Stimulated activated CD4-positive, alpha-beta T cell treated with anti-CD3 and anti-CD28 coated beads, Interleukin-1b, Interleukin-23, amount 100 ng/mL, for 24 hours (primary cell): ENCODE results near the gene ADSL.

ENCODE experiments used
- DNase-seq, 4 experiments: peaks; one replicate each; pipeline ENCODE4 v3.0.0-alpha.2; 2020; ENCODE audit warnings: low read depth in 4 of 4, low spot score in 1 of 4

The ADSL gene

GRCh38 chr22:40326905-40327735 lies 19.2 kb upstream of the ADSL start:
- DNase-seq, result no peak

- DNase-seq, result no peak
Measured at GRCh38 chr22:40328546-40329456, 17.5 kb upstream of the ADSL start.

- no peak for DNase-seq
Measured at GRCh38 chr22:40329466-40329865, 16.8 kb upstream of the ADSL start.

- no peak for DNase-seq
Measured at GRCh38 chr22:40330086-40330485, 16.2 kb upstream of the ADSL start.

- no peak for DNase-seq
Measured at GRCh38 chr22:40330615-40331014, 15.7 kb upstream of the ADSL start.

- DNase-seq, result no peak
Measured at GRCh38 chr22:40331706-40332105, 14.6 kb upstream of the ADSL start.

GRCh38 chr22:40332319-40332781 lies 13.9 kb upstream of the ADSL start:
- DNase-seq, result no peak

GRCh38 chr22:40334060-40334459 lies 12.2 kb upstream of the ADSL start:
- no peak for DNase-seq

- no peak for DNase-seq
Measured at GRCh38 chr22:40334899-40335298, 11.4 kb upstream of the ADSL start.

GRCh38 chr22:40335358-40335757 lies 10.9 kb upstream of the ADSL start:
- DNase-seq, result no peak

- DNase-seq, result no peak
Measured at GRCh38 chr22:40340044-40340443, 6.3 kb upstream of the ADSL start.

GRCh38 chr22:40341604-40342003 lies 4.7 kb upstream of the ADSL start:
- DNase-seq, result no peak

- no peak for DNase-seq
Measured at GRCh38 chr22:40342521-40342920, 3.8 kb upstream of the ADSL start.

GRCh38 chr22:40345271-40345670 lies 1.0 kb upstream of the ADSL start:
- no peak for DNase-seq

GRCh38 chr22:40345815-40346184 lies 500 bp upstream of the ADSL start:
- DNase-seq, result peak in 2 of 4 experiments; percentile 40 to 41

GRCh38 chr22:40347300-40347699 lies 1.0 kb downstream of the ADSL start:
- no peak for DNase-seq

- peak in 2 of 4 experiments; percentile 32 to 33 for DNase-seq
Measured at GRCh38 chr22:40348025-40348658, 1.8 kb downstream of the ADSL start.

- DNase-seq, result no peak
Measured at GRCh38 chr22:40352763-40353162, 6.5 kb downstream of the ADSL start.

GRCh38 chr22:40361100-40361499 lies 14.8 kb downstream of the ADSL start:
- DNase-seq, result no peak

- no peak for DNase-seq
Measured at GRCh38 chr22:40363059-40363458, 16.8 kb downstream of the ADSL start.

GRCh38 chr22:40364431-40364830 lies 18.1 kb downstream of the ADSL start:
- DNase-seq, result no peak

GRCh38 chr22:40366068-40366467 lies 19.8 kb downstream of the ADSL start:
- DNase-seq, result no peak
